CD14-positive monocyte (primary cell): ENCODE results near the gene TBC1D10A. TPM values are rescaled to one million over a fixed set of nuclear protein-coding genes. Genes with fewer than 3 reads are reported as not detected.

Source experiments
- DNase-seq, 3 donors: peaks; one replicate each; pipeline ENCODE4 v3.0.0-alpha.2; 2011 to 2022
- H2AFZ ChIP-seq: 2 replicates; pipeline ENCODE4 v1.6.0; 2012; ENCODE audit warnings: mild to moderate bottlenecking, low read depth, low read length, inconsistent platforms; ENCODE audit not compliant: insufficient read depth, poor library complexity, severe bottlenecking
- H3K27ac ChIP-seq, 2 donors: 1 replicate in 1 of 2; 2 replicates in 1 of 2; pipeline ENCODE4 v1.5.1; 2012 to 2013; ENCODE audit warnings: low read length in 2 of 2, control low read depth in 1 of 2, inconsistent platforms in 1 of 2, low read depth in 1 of 2, mild to moderate bottlenecking in 1 of 2
- H3K27me3 ChIP-seq, 2 donors: one replicate each; pipeline versions ENCODE4 v1.6.0 to v1.6.1; 2011 to 2013; ENCODE audit warnings: low read length in 2 of 2; ENCODE audit not compliant: control insufficient read depth in 2 of 2, insufficient read depth in 2 of 2
- H3K36me3 ChIP-seq, 2 donors: replicated peaks in 1 of 2; 1 replicate in 1 of 2; 2 replicates in 1 of 2; pipeline versions ENCODE4 v1.5.1 to v1.6.1; 2012 to 2013; ENCODE audit warnings: low read length in 2 of 2, control low read depth in 1 of 2, inconsistent platforms in 1 of 2, mild to moderate bottlenecking in 1 of 2; ENCODE audit not compliant: insufficient read depth in 2 of 2, control insufficient read depth in 1 of 2
- H3K4me1 ChIP-seq, 2 donors: 1 replicate in 1 of 2; 2 replicates in 1 of 2; pipeline versions ENCODE4 v1.5.1 to v1.6.1; 2012 to 2013; ENCODE audit warnings: low read length in 2 of 2, control low read depth in 1 of 2, inconsistent platforms in 1 of 2, mild to moderate bottlenecking in 1 of 2, moderate library complexity in 1 of 2; ENCODE audit not compliant: insufficient read depth in 2 of 2, control insufficient read depth in 1 of 2
- H3K4me2 ChIP-seq: replicated peaks from 2 replicates; pipeline ENCODE3; 2012; ENCODE audit warnings: low read length, moderate library complexity, mild to moderate bottlenecking; ENCODE audit not compliant: poor library complexity, severe bottlenecking; ENCODE audit errors: extremely low read depth
- H3K4me3 ChIP-seq, 3 experiments: fragments of 200-600 bp in 1 of 3; sonication (generic) in 1 of 3; replicated peaks in 1 of 3; 1 replicate in 2 of 3; 2 replicates in 1 of 3; pipeline ENCODE4 v1.5.1; 2011 to 2013; ENCODE audit warnings: low read length in 3 of 3, mild to moderate bottlenecking in 3 of 3, control low read depth in 2 of 3, low read depth in 2 of 3, inconsistent platforms in 1 of 3, moderate library complexity in 1 of 3
- H3K79me2 ChIP-seq: 2 replicates; pipeline ENCODE4 v1.6.0; 2012; ENCODE audit warnings: mild to moderate bottlenecking, control low read depth, inconsistent platforms, low read length, moderate library complexity; ENCODE audit not compliant: insufficient read depth
- H3K9ac ChIP-seq: 2 replicates; pipeline ENCODE4 v1.6.0; 2017; ENCODE audit warnings: low read length, mild to moderate bottlenecking; ENCODE audit not compliant: insufficient read depth, poor library complexity, severe bottlenecking
- H3K9me3 ChIP-seq, 2 donors: replicated peaks in 1 of 2; 1 replicate in 1 of 2; 2 replicates in 1 of 2; pipeline versions ENCODE4 v1.5.1 to v1.6.1; 2012 to 2013; ENCODE audit warnings: low read length in 2 of 2, control low read depth in 1 of 2; ENCODE audit not compliant: control insufficient read depth in 1 of 2, insufficient read depth in 1 of 2
- H4K20me1 ChIP-seq: 2 replicates; pipeline ENCODE4 v1.6.0; 2012; ENCODE audit warnings: mild to moderate bottlenecking, low read length, control low read depth, moderate library complexity; ENCODE audit not compliant: insufficient read depth
- H3K27ac Mint-ChIP-seq, 7 donors: one replicate each; pipeline ENCODE4 v1.8.0; 2020; ENCODE audit warnings: mild to moderate bottlenecking in 7 of 7, mixed read lengths in 7 of 7, moderate library complexity in 6 of 7, inconsistent platforms in 2 of 7
- H3K27me3 Mint-ChIP-seq, 3 donors: one replicate each; pipeline ENCODE4 v1.8.0; 2021 to 2022; ENCODE audit warnings: low read depth in 3 of 3, mild to moderate bottlenecking in 3 of 3, mixed read lengths in 3 of 3, moderate library complexity in 3 of 3, inconsistent platforms in 1 of 3
- H3K36me3 Mint-ChIP-seq, 2 donors: one replicate each; pipeline ENCODE4 v1.8.0; 2020; ENCODE audit warnings: mixed read lengths in 2 of 2, inconsistent platforms in 1 of 2, mild to moderate bottlenecking in 1 of 2
- H3K4me1 Mint-ChIP-seq: one replicate; pipeline ENCODE4 v1.8.0; 2020; ENCODE audit warnings: mild to moderate bottlenecking, mixed read lengths
- H3K4me3 Mint-ChIP-seq, 2 donors: one replicate each; pipeline ENCODE4 v1.8.0; 2020; ENCODE audit warnings: mild to moderate bottlenecking in 2 of 2, mixed read lengths in 2 of 2, moderate library complexity in 1 of 2
- H3K9me3 Mint-ChIP-seq, 7 donors: one replicate each; pipeline ENCODE4 v1.8.0; 2020 to 2022; ENCODE audit warnings: mixed read lengths in 7 of 7, mild to moderate bottlenecking in 6 of 7, moderate library complexity in 6 of 7, inconsistent platforms in 2 of 7
- CTCF ChIP-seq: fragments of 200-600 bp; IDR thresholded peaks from one replicate; pipeline ENCODE4 v1.8.0; 2022; ENCODE audit warnings: antibody characterized with exemption, mild to moderate bottlenecking
- WGBS: methylation state at CpG from one replicate; pipeline ENCODE4 v1.1.5; 2013; ENCODE audit warnings: missing lambda C conversion rate; ENCODE audit not compliant: insufficient coverage; 5-methylcytosine and 5-hydroxymethylcytosine counted together
- intact Hi-C, 2 donors: fragments of 100-400 bp; cut with micrococcal nuclease; formaldehyde crosslinking; loops; one replicate each; pipeline versions ENCODE4 v1.15.0 to v1.15.1; 2023
- polyA plus RNA-seq, 3 donors: library from polyadenylated mRNA; depleted of rRNA in 1 of 3; unstranded in 2 of 3; stranded (reverse) in 1 of 3; fragments of 300-500 nt in 2 of 3; fragments of >200 nt in 1 of 3; fragmentation: Illumina TruSeq in 2 of 3; gene quantifications; 1 replicate in 2 of 3; 2 replicates in 1 of 3; pipeline ENCODE4 v1.2.3, GENCODE V29; 2012 to 2021

The TBC1D10A gene
- polyA plus RNA-seq, 3 donors: 13.4 to 38.3 (median 21.8) TPM

GRCh38 chr22:30335236-30335635 lies 8.5 kb upstream of the TBC1D10A start:
- Mint-ChIP-seq H3K27me3 (peaks cover 0 to 2% (median 0%) of the 10 kb centered on the region in 3 donors), H3K9me3 (peaks cover 0 to 2% (median 0%) of the 10 kb centered on the region in 7 donors), H3K27ac (peak overlapping the region in 3 of 7 donors; percentile 34 to 60 (median 51)), H3K36me3 (peaks cover 90 to 95% of the 10 kb centered on the region in 2 donors), H3K4me1 (no peaks in the 10 kb centered on the region), H3K4me3 (no peak overlapping the region)
- Histone ChIP-seq H3K9me3 (no peaks in the 10 kb centered on the region), H3K27ac (peak overlapping the region in 1 of 2 donors; percentile 20), H3K27me3 (no peaks in the 10 kb centered on the region), H4K20me1 (peaks cover 44% of the 10 kb centered on the region), H3K4me2 (no peak overlapping the region), H3K36me3 (peaks cover 91 to 98% of the 10 kb centered on the region in 2 donors), H3K9ac (no peak overlapping the region), H3K4me3 (no peak overlapping the region), H2AFZ (no peak overlapping the region), H3K4me1 (no peaks in the 10 kb centered on the region), H3K79me2 (no peaks in the 10 kb centered on the region)
- no peak for DNase-seq
- intact Hi-C loops: no loop called here
- WGBS: 100% methylated on average over 1 of the region's 1 CpG
- TF ChIP-seq CTCF: no peak

DNA sequence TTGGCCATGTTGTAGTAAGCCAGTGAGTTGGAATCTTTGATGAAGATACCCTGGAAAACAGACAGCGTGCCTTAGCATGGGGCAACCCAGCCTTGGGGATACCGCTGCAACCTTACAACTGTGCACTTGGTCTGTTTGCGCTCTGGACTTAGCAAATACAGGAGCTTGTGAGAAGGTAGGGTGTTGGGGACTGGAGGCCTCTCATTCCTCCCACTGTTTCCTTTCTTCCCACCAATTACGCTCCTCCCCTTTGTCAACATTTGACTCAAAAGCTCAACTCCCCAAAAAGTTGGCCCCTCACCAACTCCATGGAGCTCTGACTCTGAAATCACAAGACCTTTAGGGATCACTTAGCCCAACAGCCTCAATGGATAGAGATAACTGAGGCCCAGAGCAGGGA lies 7.9 kb upstream of the TBC1D10A start:
- H3K4me2 ChIP-seq: no peak overlapping the region
- H3K27ac ChIP-seq: no peak overlapping the region
- Mint-ChIP-seq H3K9me3 (no peaks in the 10 kb centered on the region), H3K36me3 (peaks cover 87 to 93% of the 10 kb centered on the region in 2 donors), H3K27ac (peak overlapping the region in 2 of 7 donors; percentile 37 to 51), H3K4me1 (no peaks in the 10 kb centered on the region), H3K4me3 (no peak overlapping the region), H3K27me3 (peaks cover 0 to 2% (median 0%) of the 10 kb centered on the region in 3 donors)
- no peak for DNase-seq
- peaks cover 85 to 93% of the 10 kb centered on the region in 2 donors for H3K36me3 ChIP-seq
- no peaks in the 10 kb centered on the region for H3K79me2 ChIP-seq
- H3K9ac ChIP-seq: no peak overlapping the region
- WGBS: 100% methylated on average over 1 of the region's 4 CpGs
- H2AFZ ChIP-seq: no peak overlapping the region
- intact Hi-C loops: no loop called here
- no peaks in the 10 kb centered on the region for H3K27me3 ChIP-seq
- H4K20me1 ChIP-seq: peaks cover 38% of the 10 kb centered on the region
- H3K4me1 ChIP-seq: no peaks in the 10 kb centered on the region
- TF ChIP-seq CTCF: no peak
- no peak overlapping the region for H3K4me3 ChIP-seq
- no peaks in the 10 kb centered on the region for H3K9me3 ChIP-seq
